MM.1S (cell line): Measurements from ENCODE around the gene COL25A1.

Experiments
- CTCF ChIP-seq: fragments of 300-600 bp; sonication (generic); IDR thresholded peaks from 2 replicates; pipeline ENCODE4 v1.5.1; 2016; ENCODE audit warnings: antibody characterized with exemption, low read length, mixed read lengths
- EZH2 ChIP-seq: fragments of 300-600 bp; sonication (generic); optimal IDR thresholded peaks from 2 replicates; pipeline ENCODE3; 2017; ENCODE audit warnings: low read depth, mild to moderate bottlenecking, antibody characterized with exemption, low read length, mixed read lengths

GRCh38 chr4:109067508-109068235, 234.8 kb downstream of the COL25A1 start:
- no peak for TF ChIP-seq CTCF
- TF ChIP-seq EZH2: no peak
